Measurements from ENCODE around the gene SLC1A7. TPM values are rescaled to one million over a fixed set of nuclear protein-coding genes. Genes with fewer than 3 reads are reported as not detected.

Gene SLC1A7
- total and polyA plus RNA-seq, 2 of the 13 experiments (the other 11 are each of a cell fraction or from before 2014, with no cell fraction given): 0.04 to 2.0 TPM

- TF ChIP-seq, protein P1, sequence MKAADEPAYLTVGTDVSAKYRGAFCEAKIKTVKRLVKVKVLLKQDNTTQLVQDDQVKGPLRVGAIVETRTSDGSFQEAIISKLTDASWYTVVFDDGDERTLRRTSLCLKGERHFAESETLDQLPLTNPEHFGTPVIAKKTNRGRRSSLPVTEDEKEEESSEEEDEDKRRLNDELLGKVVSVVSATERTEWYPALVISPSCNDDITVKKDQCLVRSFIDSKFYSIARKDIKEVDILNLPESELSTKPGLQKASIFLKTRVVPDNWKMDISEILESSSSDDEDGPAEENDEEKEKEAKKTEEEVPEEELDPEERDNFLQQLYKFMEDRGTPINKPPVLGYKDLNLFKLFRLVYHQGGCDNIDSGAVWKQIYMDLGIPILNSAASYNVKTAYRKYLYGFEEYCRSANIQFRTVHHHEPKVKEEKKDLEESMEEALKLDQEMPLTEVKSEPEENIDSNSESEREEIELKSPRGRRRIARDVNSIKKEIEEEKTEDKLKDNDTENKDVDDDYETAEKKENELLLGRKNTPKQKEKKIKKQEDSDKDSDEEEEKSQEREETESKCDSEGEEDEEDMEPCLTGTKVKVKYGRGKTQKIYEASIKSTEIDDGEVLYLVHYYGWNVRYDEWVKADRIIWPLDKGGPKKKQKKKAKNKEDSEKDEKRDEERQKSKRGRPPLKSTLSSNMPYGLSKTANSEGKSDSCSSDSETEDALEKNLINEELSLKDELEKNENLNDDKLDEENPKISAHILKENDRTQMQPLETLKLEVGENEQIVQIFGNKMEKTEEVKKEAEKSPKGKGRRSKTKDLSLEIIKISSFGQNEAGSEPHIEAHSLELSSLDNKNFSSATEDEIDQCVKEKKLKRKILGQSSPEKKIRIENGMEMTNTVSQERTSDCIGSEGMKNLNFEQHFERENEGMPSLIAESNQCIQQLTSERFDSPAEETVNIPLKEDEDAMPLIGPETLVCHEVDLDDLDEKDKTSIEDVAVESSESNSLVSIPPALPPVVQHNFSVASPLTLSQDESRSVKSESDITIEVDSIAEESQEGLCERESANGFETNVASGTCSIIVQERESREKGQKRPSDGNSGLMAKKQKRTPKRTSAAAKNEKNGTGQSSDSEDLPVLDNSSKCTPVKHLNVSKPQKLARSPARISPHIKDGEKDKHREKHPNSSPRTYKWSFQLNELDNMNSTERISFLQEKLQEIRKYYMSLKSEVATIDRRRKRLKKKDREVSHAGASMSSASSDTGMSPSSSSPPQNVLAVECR (CRISPR knock-in tag; IDR thresholded peaks at IDR 0.05; ENCODE audit: borderline replicate concordance): no peak
- TF ChIP-seq ZNF264 (CRISPR knock-in tag; IDR thresholded peaks at IDR 0.05) (0 out of 2 replicates have a peak, but pooled peaks have one; percentile 24), MXD4 (CRISPR knock-in tag; IDR thresholded peaks at IDR 0.05) (no peak; the same call in 1 of the 2 replicates), NR2F6 (IDR thresholded peaks at IDR 0.05) (no peak), NR2F6 (CRISPR knock-in tag; IDR thresholded peaks at IDR 0.05) (0 out of 2 replicates have a peak, but pooled peaks have one; percentile 6), ZBED4 (CRISPR knock-in tag; IDR thresholded peaks at IDR 0.05; ENCODE audit: borderline replicate concordance) (no peak), RAD21 (CRISPR knock-in tag; IDR thresholded peaks at IDR 0.05) (peak; percentile 70), KLF11 (CRISPR knock-in tag; IDR thresholded peaks at IDR 0.05) (no peak), ZNF501 (CRISPR knock-in tag; IDR thresholded peaks at IDR 0.05) (peak; percentile 86; the same call in 1 of the 2 replicates), KLF16 (CRISPR knock-in tag; IDR thresholded peaks at IDR 0.05) (peak in 1 of 2 experiments; percentile 31; a peak in 1 of 4 replicates), HNF1B (CRISPR knock-in tag; IDR thresholded peaks at IDR 0.05) (peak; percentile 63), MXD3 (CRISPR knock-in tag; IDR thresholded peaks at IDR 0.05) (0 out of 2 replicates have a peak, but pooled peaks have one; percentile 56), ZNF614 (CRISPR knock-in tag; IDR thresholded peaks at IDR 0.05; ENCODE audit: borderline replicate concordance) (0 out of 2 replicates have a peak, but pooled peaks have one; percentile 21), FOXO1 (CRISPR knock-in tag; IDR thresholded peaks at IDR 0.05) (no peak), HDAC2 (CRISPR knock-in tag; IDR thresholded peaks at IDR 0.05) (0 out of 2 replicates have a peak, but pooled peaks have one; percentile 14), LCORL (IDR thresholded peaks at IDR 0.05) (no peak), LCORL (CRISPR knock-in tag; IDR thresholded peaks at IDR 0.05) (peak; percentile 37; the same call in 1 of the 2 replicates), HNRNPL (IDR thresholded peaks at IDR 0.05; ENCODE audit: low read depth, low read length) (0 out of 2 replicates have a peak, but pooled peaks have one; percentile 70)
These were observed 34.2 kb upstream of the SLC1A7 start (continued) for GRCh38 chr1:53176452-53177208.

Measured in HepG2 (cell line).